Measurements from ENCODE around the gene RPS21. TPM values are rescaled to one million over a fixed set of nuclear protein-coding genes. Genes with fewer than 3 reads are reported as not detected.

RPS21 gene
- total RNA-seq, 2 experiments from 2014 or later = 2,670 to 2,760 TPM

DNA sequence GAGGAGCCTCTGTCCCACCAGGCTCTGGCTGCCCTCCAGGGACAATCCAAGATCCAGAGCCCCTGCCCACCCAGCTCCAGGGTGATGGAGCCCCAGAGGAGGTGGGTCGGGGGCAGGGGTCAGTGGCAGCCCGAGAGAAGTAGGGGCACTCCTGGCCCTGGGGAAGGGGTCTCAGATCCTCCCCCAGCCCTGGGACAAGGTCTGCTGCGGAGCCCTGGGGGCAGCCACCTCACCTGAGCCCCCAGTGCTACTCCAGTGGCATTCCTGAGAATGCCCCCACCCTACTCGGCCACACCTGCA, 17.1 kb upstream of the RPS21 start:
- DNase-seq (no peak), ATAC-seq (no peak)
- Mint-ChIP-seq H3K4me3 (no peak overlapping the region), H3K27me3 (peaks cover 27% of the 10 kb centered on the region), H3K4me1 (ENCODE audit: low read depth) (peaks cover 5% of the 10 kb centered on the region), H3K36me3 (ENCODE audit: low read depth) (no peaks in the 10 kb centered on the region), H3K27ac (no peak overlapping the region), H3K9me3 (no peaks in the 10 kb centered on the region)
- TF ChIP-seq, protein P1, sequence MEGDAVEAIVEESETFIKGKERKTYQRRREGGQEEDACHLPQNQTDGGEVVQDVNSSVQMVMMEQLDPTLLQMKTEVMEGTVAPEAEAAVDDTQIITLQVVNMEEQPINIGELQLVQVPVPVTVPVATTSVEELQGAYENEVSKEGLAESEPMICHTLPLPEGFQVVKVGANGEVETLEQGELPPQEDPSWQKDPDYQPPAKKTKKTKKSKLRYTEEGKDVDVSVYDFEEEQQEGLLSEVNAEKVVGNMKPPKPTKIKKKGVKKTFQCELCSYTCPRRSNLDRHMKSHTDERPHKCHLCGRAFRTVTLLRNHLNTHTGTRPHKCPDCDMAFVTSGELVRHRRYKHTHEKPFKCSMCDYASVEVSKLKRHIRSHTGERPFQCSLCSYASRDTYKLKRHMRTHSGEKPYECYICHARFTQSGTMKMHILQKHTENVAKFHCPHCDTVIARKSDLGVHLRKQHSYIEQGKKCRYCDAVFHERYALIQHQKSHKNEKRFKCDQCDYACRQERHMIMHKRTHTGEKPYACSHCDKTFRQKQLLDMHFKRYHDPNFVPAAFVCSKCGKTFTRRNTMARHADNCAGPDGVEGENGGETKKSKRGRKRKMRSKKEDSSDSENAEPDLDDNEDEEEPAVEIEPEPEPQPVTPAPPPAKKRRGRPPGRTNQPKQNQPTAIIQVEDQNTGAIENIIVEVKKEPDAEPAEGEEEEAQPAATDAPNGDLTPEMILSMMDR (IDR thresholded peaks at IDR 0.05) = no peak
- intact Hi-C loops (cut with micrococcal nuclease) = no loop called here
- POLR2A ChIA-PET = no interaction called here
- CTCF ChIA-PET = interaction anchor here (1.0 to 2.0 kb wide), 2 partner anchors 13 to 69 kb away, joined by 3 to 6 read pairs; no protein-coding TSS in a partner anchor

DNA sequence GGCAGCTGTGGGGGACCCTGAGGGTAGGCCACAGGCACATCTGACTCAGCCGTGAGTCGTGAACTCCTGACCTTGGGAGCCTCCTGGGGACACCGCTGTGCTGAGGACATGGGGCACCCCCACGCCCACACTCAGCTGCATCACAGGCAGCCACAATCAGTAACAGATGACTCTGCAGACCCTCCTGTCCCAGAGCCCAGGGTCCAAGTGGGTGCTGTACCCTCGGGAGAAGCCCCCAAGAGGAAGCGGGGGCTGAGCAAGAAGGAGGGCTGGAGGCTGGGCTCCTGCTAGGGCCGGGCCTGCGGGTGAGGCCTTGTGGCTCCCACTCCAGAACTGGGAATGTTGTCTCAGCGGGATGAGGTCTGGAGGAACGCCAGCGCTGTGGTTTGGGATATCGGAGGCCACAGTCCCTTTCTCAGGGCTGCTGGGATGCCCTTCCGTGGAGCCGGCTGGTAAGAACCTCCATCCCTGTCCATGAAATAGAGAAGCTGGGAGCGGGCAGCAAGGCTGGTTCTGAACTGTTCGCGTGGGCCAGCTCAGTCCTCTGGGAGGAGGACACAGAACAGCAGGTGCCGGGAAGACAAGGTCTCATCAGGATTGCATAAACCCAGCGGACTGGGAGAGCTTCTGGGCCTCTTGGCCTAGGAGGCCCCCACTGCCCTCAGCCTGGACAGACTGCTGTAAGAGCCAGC, 16.6 kb upstream of the RPS21 start:
- ATAC-seq (peak; percentile 85), DNase-seq (peak; percentile 87)
- CTCF ChIA-PET = interaction anchor here (1.0 to 2.0 kb wide), 2 partner anchors 13 to 69 kb away, joined by 3 to 6 read pairs; no protein-coding TSS in a partner anchor
- intact Hi-C loops (cut with micrococcal nuclease) = no loop called here
- H3K27me3 Mint-ChIP-seq = peaks cover 22% of the 10 kb centered on the region
- H3K27ac Mint-ChIP-seq = no peak overlapping the region
- H3K9me3 Mint-ChIP-seq = no peaks in the 10 kb centered on the region
- H3K36me3 Mint-ChIP-seq (ENCODE audit: low read depth) = no peaks in the 10 kb centered on the region
- TF ChIP-seq, protein P1 (IDR thresholded peaks at IDR 0.05) = no peak
- H3K4me3 Mint-ChIP-seq = no peak overlapping the region
- POLR2A ChIA-PET = no interaction called here
- peaks cover 5% of the 10 kb centered on the region for H3K4me1 Mint-ChIP-seq (ENCODE audit: low read depth)

DNA sequence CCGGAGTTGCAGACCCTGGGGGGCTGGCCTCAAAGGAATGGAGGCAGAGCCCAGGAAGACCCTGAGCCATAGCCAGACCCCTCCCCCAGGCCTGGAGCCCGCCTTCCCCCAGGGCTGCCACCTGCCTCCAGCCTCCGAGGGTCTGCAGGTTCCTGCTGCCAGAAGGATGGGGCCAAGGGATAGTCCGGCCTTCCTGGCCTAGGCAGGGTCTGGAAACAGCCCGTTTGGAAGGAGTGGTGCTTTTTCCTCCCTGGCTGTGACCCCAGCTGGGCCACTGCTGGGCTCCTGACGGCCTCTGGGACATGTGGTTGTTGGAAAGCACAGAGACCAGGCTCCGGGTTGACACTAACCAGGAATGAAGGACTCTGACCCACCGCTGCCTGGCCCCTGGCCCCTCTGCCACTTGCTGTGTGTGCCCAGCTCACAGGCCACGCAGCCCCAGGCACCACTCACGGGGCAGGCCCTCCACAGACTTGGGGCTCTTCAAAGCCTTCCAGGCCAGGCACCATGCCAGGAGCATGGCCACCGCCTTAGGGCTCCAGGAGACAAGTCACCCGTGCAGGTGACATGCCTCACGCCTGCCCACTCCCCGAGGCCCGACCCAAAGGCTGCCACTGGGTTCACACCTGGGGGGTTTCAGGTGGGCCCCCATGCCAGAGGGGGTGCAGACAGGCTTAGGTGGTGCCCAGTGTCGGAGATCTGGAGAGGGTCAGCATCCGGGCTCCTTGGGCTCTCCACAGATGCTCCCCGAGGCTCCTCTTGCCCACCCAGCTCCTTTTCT, 15.9 kb upstream of the RPS21 start:
- CTCF ChIA-PET = interaction anchor here (1.0 kb wide), 1 partner anchor 12 kb away, joined by 3 read pairs; no protein-coding TSS in a partner anchor
- H3K27ac Mint-ChIP-seq = no peak overlapping the region

DNA sequence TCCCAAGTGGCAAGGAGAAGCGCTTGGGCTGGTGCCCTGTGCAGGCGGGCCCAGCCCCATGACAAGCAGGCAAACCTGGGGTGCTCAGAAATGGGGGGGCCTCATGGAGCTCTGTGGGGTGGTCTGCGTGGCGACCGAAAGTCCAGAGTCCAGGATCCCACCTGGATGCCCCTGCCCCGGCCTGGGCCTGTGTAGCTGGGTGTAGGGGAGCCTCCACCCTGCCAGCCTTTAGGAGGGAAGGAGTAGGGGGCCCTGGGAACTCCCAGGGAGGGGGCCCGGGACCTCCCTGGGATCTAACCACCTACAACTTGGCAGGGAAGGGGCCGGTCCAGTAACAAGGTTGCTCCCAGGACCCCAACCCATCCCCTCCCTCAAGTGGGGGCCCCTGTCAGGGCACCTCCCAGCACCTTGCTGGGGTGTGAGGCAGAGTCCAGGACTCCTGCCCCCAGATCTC, 15.3 kb upstream of the RPS21 start:
- TF ChIP-seq, protein P1 (IDR thresholded peaks at IDR 0.05) = no peak
- peaks cover 21% of the 10 kb centered on the region for H3K27me3 Mint-ChIP-seq
- no peak for ATAC-seq
- DNase-seq = no peak
- H3K4me1 Mint-ChIP-seq (ENCODE audit: low read depth) = peaks cover 5% of the 10 kb centered on the region
- H3K27ac Mint-ChIP-seq = no peak overlapping the region
- POLR2A ChIA-PET = interaction anchor here (0.6 kb wide), 1 partner anchor 840 kb away, joined by 3 read pairs; no protein-coding TSS in a partner anchor
- no peak overlapping the region for H3K4me3 Mint-ChIP-seq
- H3K36me3 Mint-ChIP-seq (ENCODE audit: low read depth) = no peaks in the 10 kb centered on the region
- no peaks in the 10 kb centered on the region for H3K9me3 Mint-ChIP-seq
- CTCF ChIA-PET = no interaction called here
- intact Hi-C loops (cut with micrococcal nuclease) = no loop called here

More for the DNA sequence above, 15.9 kb upstream of the RPS21 start:
- intact Hi-C loops (cut with micrococcal nuclease) = no loop called here
- H3K4me1 Mint-ChIP-seq (ENCODE audit: low read depth) = peaks cover 5% of the 10 kb centered on the region
- POLR2A ChIA-PET = no interaction called here
- H3K27me3 Mint-ChIP-seq = peaks cover 21% of the 10 kb centered on the region
- no peaks in the 10 kb centered on the region for H3K9me3 Mint-ChIP-seq
- DNase-seq (no peak), ATAC-seq (no peak)
- H3K36me3 Mint-ChIP-seq (ENCODE audit: low read depth) = no peaks in the 10 kb centered on the region
- no peak overlapping the region for H3K4me3 Mint-ChIP-seq
- TF ChIP-seq, protein P1 (IDR thresholded peaks at IDR 0.05) = no peak
